H1 (cell line): Measurements from ENCODE around the gene FKBP1B. TPM values are rescaled to one million over a fixed set of nuclear protein-coding genes. Genes with fewer than 3 reads are reported as not detected.

Experiments
- BCL11A ChIP-seq, 2 experiments: IDR thresholded peaks; one replicate each; pipeline ENCODE4 v1.6.1; 2011; ENCODE audit warnings: low read depth in 2 of 2, low read length in 2 of 2, mild to moderate bottlenecking in 2 of 2
- CHD7 ChIP-seq: fragments of 300-600 bp; sonication (generic); IDR thresholded peaks from 2 replicates; pipeline ENCODE4 v1.7.1; 2012; ENCODE audit warnings: low read length, moderate library complexity, mild to moderate bottlenecking, inconsistent platforms; ENCODE audit not compliant: insufficient replicate concordance
- E2F6 ChIP-seq: IDR thresholded peaks from 2 replicates; pipeline ENCODE4 v1.6.1; 2012; ENCODE audit warnings: inconsistent platforms
- EP300 ChIP-seq, 2 experiments: IDR thresholded peaks; 1 replicate in 1 of 2; 2 replicates in 1 of 2; pipeline ENCODE4 v1.6.1; 2011 to 2012; ENCODE audit warnings: low read depth in 2 of 2, low read length in 2 of 2, mild to moderate bottlenecking in 2 of 2, borderline replicate concordance in 1 of 2, inconsistent platforms in 1 of 2, moderate library complexity in 1 of 2
- HDAC2 ChIP-seq, 2 experiments: fragments of 300-600 bp in 1 of 2; sonication (generic) in 1 of 2; IDR thresholded peaks; 2 replicates each; pipeline ENCODE4 v1.6.1; 2011 to 2012; ENCODE audit warnings: low read depth in 2 of 2, low read length in 2 of 2, mild to moderate bottlenecking in 2 of 2, moderate library complexity in 2 of 2, borderline replicate concordance in 1 of 2, inconsistent platforms in 1 of 2
- JUND ChIP-seq: IDR thresholded peaks from 2 replicates; pipeline ENCODE4 v1.6.1; 2011; ENCODE audit warnings: mild to moderate bottlenecking, improper control_type of control experiment, low read length
- NRF1 ChIP-seq: IDR thresholded peaks from 2 replicates; pipeline ENCODE4 v1.6.1; 2011; ENCODE audit warnings: mild to moderate bottlenecking, low read depth, low read length, improper control_type of control experiment
- RFX5 ChIP-seq: IDR thresholded peaks from 2 replicates; pipeline ENCODE4 v1.6.1; 2011; ENCODE audit warnings: low read depth, low read length, improper control_type of control experiment, borderline replicate concordance
- YY1 ChIP-seq: IDR thresholded peaks from 2 replicates; pipeline ENCODE4 v1.6.1; 2011; ENCODE audit warnings: low read depth, mild to moderate bottlenecking, low read length
- polyA plus RNA-seq, 7 experiments: library from polyadenylated mRNA; depleted of rRNA in 3 of 7; stranded (reverse) in 5 of 7; unstranded in 2 of 7; fragments of >200 nt in 5 of 7; fragments of 200-250 nt in 2 of 7; gene quantifications; 1 replicate in 5 of 7; 2 replicates in 1 of 7; 4 replicates in 1 of 7; pipeline versions ENCODE4 v1.2.1 to v1.2.3, GENCODE V29; 2011 to 2013; ENCODE audit warnings: missing spikeins in 2 of 7, mixed read lengths in 2 of 7
- total RNA-seq: library from RNA; stranded (reverse); fragmentation: NEBNext Ultra II Directional; extraction: Animal tissue kit (Norgen Biotek cat#: 25700); gene quantifications from 2 replicates; pipeline ENCODE4 v1.2.1, GENCODE V29; 2021

FKBP1B gene
- total and polyA plus RNA-seq, 2 of the 8 experiments (the other 6 are each of a cell fraction or from before 2014, with no cell fraction given): 50.8 to 151 TPM

- TF ChIP-seq CHD7: no peak
- no peak for TF ChIP-seq EP300 (IDR thresholded peaks at IDR 0.05; ENCODE audit: borderline replicate concordance in 1 of 2, low read depth in 2 of 2, low read length in 2 of 2)
- no peak for TF ChIP-seq HDAC2 (IDR thresholded peaks at IDR 0.05; ENCODE audit: borderline replicate concordance in 1 of 2, low read depth in 2 of 2, low read length in 2 of 2)
- TF ChIP-seq BCL11A (IDR thresholded peaks at IDR 0.05; ENCODE audit: low read depth in 2 of 2, low read length in 2 of 2): no peak
- TF ChIP-seq JUND: no peak
- no peak for TF ChIP-seq NRF1
- TF ChIP-seq RFX5: no peak
- TF ChIP-seq YY1: no peak
- no peak for TF ChIP-seq E2F6
Observed at GRCh38 chr2:24110660-24111303, 61.2 kb downstream of the FKBP1B start (continued).
